ACC112 (cell line): Measurements from ENCODE around the gene NTN1.
"Not testable (repeated sequence)": the region's sequence is repeated elsewhere in the genome, so short reads cannot be mapped to it uniquely, and the experiment has no call there.

ENCODE experiments used
- H2AFZ ChIP-seq: fragments of 200-600 bp; sonication (generic); one replicate; pipeline ENCODE4 v1.6.0; 2017; ENCODE audit warnings: antibody characterized with exemption, low read length; ENCODE audit not compliant: unreplicated experiment
- H3K27ac ChIP-seq: fragments of 200-600 bp; sonication (generic); 2 replicates; pipeline ENCODE4 v1.5.1; 2014; ENCODE audit warnings: low read depth, mild to moderate bottlenecking, antibody characterized with exemption, low read length, moderate library complexity
- H3K27me3 ChIP-seq: fragments of 200-600 bp; sonication (generic); 2 replicates; pipeline ENCODE4 v1.6.1; 2014; ENCODE audit warnings: mild to moderate bottlenecking, antibody characterized with exemption, low read length, moderate library complexity, mixed read lengths; ENCODE audit not compliant: insufficient read depth
- H3K36me3 ChIP-seq: fragments of 200-600 bp; sonication (generic); 2 replicates; pipeline ENCODE4 v1.6.1; 2016; ENCODE audit warnings: mild to moderate bottlenecking, antibody characterized with exemption, low read length, moderate library complexity, mixed read lengths; ENCODE audit not compliant: insufficient read depth
- H3K4me1 ChIP-seq: fragments of 200-600 bp; sonication (generic); one replicate; pipeline ENCODE4 v1.6.1; 2016; ENCODE audit warnings: low read length, mixed read lengths; ENCODE audit not compliant: insufficient read depth, unreplicated experiment, control insufficient read depth
- H3K4me3 ChIP-seq: fragments of 200-600 bp; sonication (generic); 2 replicates; pipeline ENCODE4 v1.5.1; 2014; ENCODE audit warnings: mild to moderate bottlenecking, low read depth, low read length
- H3K79me2 ChIP-seq: fragments of 200-600 bp; sonication (generic); one replicate; pipeline ENCODE4 v1.6.0; 2016; ENCODE audit warnings: low read length; ENCODE audit not compliant: control insufficient read depth, unreplicated experiment, insufficient read depth

The NTN1 gene

DNA sequence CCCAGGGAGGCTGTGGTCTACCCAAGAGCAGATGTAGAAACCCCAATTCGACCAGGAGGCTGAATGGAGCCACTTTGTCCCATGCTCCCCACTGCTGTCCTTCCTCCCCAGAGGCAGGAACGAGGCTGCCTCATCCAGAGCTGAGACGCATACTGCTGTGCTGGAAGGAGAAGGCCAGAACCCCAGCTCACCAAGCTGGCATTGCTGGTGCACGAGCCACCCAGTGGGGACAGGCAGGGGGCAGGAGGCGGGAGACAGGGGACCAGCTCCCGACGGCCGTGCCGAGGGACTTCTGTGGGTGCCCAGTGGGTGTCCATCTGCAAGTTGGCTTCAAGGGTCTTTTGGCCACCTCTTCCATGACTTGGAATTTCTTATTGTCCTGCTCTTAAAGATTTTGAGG, 66.6 kb downstream of the NTN1 start:
- no peaks in the 10 kb centered on the region for H3K79me2 ChIP-seq
- no peaks in the 10 kb centered on the region for H3K27me3 ChIP-seq
- H3K27ac ChIP-seq = no peak overlapping the region

DNA sequence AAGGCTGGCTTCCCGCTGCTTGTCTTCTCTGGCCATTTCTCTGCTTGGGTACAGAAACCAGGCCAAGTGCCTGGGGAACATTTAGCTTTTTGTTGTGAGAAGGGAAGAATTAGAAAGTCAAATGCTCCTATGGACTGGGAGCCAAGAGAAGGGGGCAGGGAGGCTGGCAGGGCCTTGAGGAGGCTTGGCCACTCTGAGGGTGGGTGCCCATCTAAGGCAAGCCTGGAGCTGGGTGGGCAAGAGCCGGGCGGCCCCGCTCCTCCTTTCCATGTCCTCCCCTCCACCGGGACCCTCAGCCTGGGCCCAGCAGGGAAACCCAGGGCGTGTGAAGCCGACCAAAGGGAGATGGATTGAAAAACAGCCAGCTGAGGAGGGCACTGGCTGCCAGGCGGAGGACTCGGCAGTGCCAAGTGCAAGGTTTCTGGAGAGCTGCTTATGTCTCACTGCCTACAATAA, 69.4 kb downstream of the NTN1 start:
- Histone ChIP-seq H3K36me3 (no peaks in the 10 kb centered on the region), H3K27ac (no peak overlapping the region), H3K27me3 (no peaks in the 10 kb centered on the region), H3K4me3 (no peak overlapping the region), H3K79me2 (no peaks in the 10 kb centered on the region), H2AFZ (no peak overlapping the region), H3K4me1 (no peaks in the 10 kb centered on the region)

More for the DNA sequence above, 66.6 kb downstream of the NTN1 start:
- no peaks in the 10 kb centered on the region for H3K4me1 ChIP-seq
- no peak overlapping the region for H3K4me3 ChIP-seq
- H2AFZ ChIP-seq = no peak overlapping the region
- H3K36me3 ChIP-seq = no peaks in the 10 kb centered on the region

DNA sequence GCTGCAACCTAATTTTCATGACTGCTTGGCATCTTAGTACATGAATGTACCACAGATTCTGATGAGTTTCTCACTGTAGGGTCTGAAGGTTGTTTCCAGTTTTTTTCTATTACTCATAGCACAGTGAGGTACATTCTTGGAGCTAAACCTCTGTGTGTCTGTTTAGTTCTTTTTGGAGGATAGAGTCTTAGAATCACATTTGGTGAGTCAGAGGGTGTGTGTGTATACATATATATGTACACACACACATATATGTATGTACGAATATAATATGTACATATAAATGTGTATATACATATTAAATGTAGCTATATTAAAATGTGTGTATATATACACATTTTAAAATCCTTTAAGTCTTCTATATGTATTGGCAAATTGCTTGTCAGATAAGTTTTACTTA, 72.9 kb downstream of the NTN1 start:
- no peaks in the 10 kb centered on the region for H3K4me1 ChIP-seq
- H3K79me2 ChIP-seq = no peaks in the 10 kb centered on the region
- no peak overlapping the region for H2AFZ ChIP-seq
- no peaks in the 10 kb centered on the region for H3K36me3 ChIP-seq
- no peak overlapping the region for H3K27ac ChIP-seq
- no peak overlapping the region for H3K4me3 ChIP-seq
- 0 out of 2 replicates have a peak, but pooled peaks cover 10% of the 10 kb centered on the region for H3K27me3 ChIP-seq

DNA sequence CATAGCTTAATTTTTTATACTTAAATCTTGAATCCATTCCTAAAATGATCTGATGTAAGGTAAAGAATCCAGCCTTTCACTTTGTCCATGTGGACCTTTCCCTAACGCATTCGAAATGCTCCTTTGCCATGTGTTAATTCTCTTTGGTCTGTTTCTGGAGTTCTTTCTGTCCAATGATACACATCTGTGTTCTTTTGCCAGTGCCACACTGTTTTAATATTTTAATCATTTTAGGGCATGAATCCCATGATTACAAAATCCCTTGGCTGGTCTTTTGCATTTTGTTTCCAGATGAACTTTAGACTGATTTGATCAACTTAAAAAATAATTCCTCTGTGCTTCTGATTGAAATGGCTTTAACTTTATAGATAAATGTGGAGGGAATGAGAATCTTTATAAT, 74.1 kb downstream of the NTN1 start:
- Histone ChIP-seq H3K36me3 (no peaks in the 10 kb centered on the region), H3K4me1 (no peaks in the 10 kb centered on the region), H3K79me2 (no peaks in the 10 kb centered on the region), H3K27ac (no peak overlapping the region), H3K4me3 (no peak overlapping the region), H3K27me3 (0 out of 2 replicates have a peak, but pooled peaks cover 10% of the 10 kb centered on the region), H2AFZ (no peak overlapping the region)

DNA sequence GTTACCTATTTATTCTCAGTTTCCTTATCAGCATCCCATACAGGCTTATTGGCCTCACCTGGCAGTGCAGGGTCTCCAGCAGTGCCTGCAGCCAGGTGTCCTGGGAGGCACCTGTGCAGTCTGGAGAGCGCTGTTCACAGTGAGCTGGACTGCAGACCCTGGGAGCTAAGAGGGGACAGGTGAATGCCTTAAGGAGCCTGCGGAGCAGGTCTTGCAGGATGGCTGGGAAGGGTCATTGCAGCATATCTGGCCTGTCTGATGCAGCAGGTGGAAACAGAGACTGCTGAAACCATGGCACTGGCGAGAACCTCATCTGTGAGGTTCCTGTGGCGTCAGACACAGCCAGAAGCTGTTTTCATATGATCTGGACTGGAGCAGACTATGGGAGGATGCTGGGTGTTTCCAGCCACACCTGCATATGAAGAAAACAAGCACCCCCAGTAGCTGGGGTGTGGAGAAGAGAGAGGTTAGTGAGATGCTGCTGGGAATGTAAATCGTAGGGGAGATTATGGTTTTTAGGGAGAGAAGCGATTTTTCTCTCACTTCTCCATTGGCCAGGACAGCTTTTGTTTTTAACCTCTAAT, 77.0 kb downstream of the NTN1 start:
- Histone ChIP-seq H2AFZ (no peak overlapping the region), H3K36me3 (no peaks in the 10 kb centered on the region), H3K27me3 (0 out of 2 replicates have a peak, but pooled peaks cover 10% of the 10 kb centered on the region), H3K27ac (no peak overlapping the region), H3K79me2 (no peaks in the 10 kb centered on the region), H3K4me1 (no peaks in the 10 kb centered on the region), H3K4me3 (no peak overlapping the region)

DNA sequence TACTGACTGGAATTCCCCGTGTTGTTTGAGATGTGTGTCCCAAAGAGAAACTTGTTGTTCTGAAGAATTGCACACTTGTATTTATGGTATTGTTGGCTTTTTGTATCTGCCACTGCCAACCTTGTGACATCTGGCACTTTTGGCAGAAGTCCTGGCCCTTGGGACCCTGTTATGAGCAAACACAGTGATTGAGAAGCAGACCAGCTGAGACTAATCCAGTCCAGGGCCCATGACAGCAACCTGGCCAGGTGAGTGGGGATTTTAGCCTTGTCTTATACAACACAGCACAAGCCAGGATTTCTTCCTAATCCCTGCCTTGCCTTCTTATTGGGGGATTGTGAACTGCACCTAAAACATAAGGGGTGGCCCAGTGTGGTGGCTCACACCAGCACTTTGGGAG, 80.0 kb downstream of the NTN1 start:
- Histone ChIP-seq H3K4me3 (no peak overlapping the region), H3K4me1 (no peaks in the 10 kb centered on the region), H3K27ac (no peak overlapping the region), H2AFZ (no peak overlapping the region), H3K79me2 (no peaks in the 10 kb centered on the region), H3K36me3 (no peaks in the 10 kb centered on the region), H3K27me3 (0 out of 2 replicates have a peak, but pooled peaks cover 10% of the 10 kb centered on the region)

DNA sequence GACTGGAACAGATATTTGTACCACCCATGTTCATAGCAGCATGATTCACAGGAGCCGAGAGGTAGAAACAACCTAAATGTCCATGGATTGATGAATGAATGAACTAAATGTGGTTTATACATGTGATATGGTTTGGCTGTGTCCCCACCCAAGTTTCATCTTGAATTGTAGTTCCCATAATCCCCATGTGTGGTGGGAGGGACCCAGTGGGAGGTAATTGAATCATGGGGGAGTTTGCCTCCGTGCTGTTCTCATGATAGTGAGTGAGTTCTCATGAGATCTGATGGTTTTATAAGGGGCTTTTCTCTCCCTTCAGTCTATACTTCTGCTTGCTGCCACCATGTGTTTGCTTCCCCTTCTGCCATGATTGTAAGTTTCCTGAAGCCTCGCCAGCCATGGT, 81.9 kb downstream of the NTN1 start:
- H3K36me3 ChIP-seq, H2AFZ ChIP-seq, H3K27me3 ChIP-seq, H3K79me2 ChIP-seq, H3K4me3 ChIP-seq, H3K27ac ChIP-seq, H3K4me1 ChIP-seq: not testable (repeated sequence)

DNA sequence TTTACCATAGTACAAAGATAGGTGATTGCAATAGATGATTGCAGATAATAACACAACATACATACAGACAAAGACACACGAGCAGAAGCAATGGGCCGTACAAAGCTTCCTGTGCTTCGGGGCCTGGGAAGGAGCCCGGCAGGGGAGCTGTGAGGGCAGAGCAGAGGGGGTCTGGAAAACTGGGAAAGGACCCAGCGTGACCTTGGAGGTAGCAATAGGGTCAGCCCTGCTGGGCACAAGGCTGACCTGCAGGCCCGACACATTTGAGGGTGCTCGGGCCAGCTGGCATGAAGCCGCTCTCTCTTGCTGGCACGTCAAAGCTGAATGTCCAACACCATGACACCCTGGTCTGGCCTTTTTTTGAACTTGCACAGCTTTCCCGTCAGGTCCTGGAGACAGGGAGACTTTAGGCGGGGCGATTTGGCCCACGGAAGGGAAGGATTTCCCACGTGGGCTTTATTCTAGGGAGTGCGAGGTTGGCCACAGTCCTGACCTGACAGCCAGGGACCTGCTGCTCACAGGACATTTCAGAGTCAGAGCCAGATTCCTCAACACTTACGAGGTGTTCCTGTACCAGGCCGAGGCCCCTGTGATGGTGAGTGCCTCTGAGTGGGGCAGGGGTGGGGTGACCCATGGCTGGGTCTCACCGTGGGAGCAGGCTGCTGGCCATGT, 83.2 kb downstream of the NTN1 start:
- Histone ChIP-seq H3K27me3 (peaks cover 6% of the 10 kb centered on the region), H2AFZ (no peak overlapping the region), H3K36me3 (no peaks in the 10 kb centered on the region), H3K4me1 (no peaks in the 10 kb centered on the region), H3K4me3 (no peak overlapping the region), H3K27ac (no peak overlapping the region), H3K79me2 (no peaks in the 10 kb centered on the region)

DNA sequence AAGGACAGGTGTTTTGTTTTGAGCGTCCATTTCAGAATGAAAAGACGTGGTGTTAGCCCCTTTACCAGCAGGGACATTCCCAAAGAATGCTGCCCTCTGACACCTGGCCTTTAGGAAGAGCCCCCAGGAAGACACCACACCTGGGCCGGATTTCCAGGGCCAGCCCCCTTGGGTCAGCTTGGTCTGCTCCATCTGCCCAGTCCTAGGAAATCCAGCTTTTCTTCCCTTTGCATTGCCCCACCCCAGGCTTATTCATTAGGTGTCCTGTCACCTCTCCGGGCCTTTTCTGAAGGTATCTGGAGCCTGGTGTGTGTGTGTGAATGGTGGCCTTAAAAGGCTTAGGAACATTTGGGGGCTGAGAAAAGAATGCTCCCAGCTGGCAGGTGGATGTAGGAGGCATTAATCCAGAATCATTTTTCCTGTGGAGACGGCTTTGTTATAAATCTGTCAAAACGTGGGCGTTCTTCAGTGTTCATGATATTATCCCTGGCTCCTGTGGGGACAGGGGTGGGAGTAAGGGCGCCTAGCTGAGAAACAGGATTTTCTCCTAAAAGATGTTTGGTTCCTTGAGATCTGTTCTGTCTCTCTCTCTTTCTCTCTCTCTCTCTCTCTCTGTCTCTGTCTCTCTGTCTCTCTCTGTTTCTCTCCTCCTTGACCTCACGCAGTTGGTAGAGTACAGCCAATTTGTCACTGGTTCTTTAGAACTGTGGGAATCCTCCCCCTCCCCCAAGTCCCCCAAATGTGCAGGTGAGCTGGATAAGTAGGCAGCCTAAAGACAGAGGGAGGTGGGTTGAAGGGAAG, 84.0 kb downstream of the NTN1 start:
- H3K36me3 ChIP-seq = no peaks in the 10 kb centered on the region

DNA sequence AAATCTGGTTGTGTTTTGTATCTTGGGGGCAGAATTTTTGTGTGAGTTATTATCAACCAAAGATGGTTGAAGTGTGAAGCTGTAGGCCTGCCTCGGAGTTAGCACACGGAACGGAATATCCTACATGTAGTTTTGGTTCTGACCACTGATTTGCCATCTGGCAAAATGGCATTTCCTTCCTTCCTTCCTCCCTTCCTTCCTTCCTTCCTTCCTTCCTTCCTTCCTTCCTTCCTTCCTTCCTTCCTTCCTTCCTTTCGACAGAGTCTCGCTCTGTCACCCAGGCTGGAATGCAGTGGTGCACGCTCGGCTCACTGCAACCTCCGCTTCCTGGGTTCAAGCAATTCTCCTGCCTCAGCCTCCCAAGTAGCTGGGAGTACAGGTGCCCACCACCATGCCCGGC, 85.0 kb downstream of the NTN1 start:
- H2AFZ ChIP-seq, H3K4me1 ChIP-seq, H3K79me2 ChIP-seq, H3K36me3 ChIP-seq, H3K4me3 ChIP-seq, H3K27ac ChIP-seq: not testable (repeated sequence)
- H3K27me3 ChIP-seq = peaks cover 12% of the 10 kb centered on the region

More for the DNA sequence above, 84.0 kb downstream of the NTN1 start:
- Histone ChIP-seq H3K79me2 (no peaks in the 10 kb centered on the region), H2AFZ (no peak overlapping the region), H3K4me1 (no peaks in the 10 kb centered on the region), H3K4me3 (no peak overlapping the region), H3K27ac (no peak overlapping the region), H3K27me3 (peaks cover 12% of the 10 kb centered on the region)
